MCF 10A (cell line): Measurements from ENCODE around the gene FAM171A1. TPM values are rescaled to one million over a fixed set of nuclear protein-coding genes. Genes with fewer than 3 reads are reported as not detected.

Source experiments
- BruUV-seq: library from RNA; stranded (reverse); fragments of 400-500 nt; replicated peaks from 2 replicates; lab custom pipeline; 2021; lab: Mats Ljungman, UMichigan
- CTCF ChIA-PET: fragments of 300-600 bp; sonication (Branson Sonifier 250); formaldehyde crosslinking; extraction: SDS; loops from one replicate; lab custom pipeline; 2021; ENCODE audit warnings: antibody characterized with exemption, inconsistent platforms; lab: Yijun Ruan, JAX
- POLR2A ChIA-PET: fragments of 300-600, 350-650 bp; sonication (Branson Sonifier 250); formaldehyde crosslinking; extraction: SDS; loops from one replicate; lab custom pipeline; 2020; ENCODE audit warnings: antibody characterized with exemption, inconsistent platforms; lab: Yijun Ruan, JAX
- DNase-seq: peaks from one replicate; pipeline ENCODE4 v3.0.0-alpha.2; 2018; ENCODE audit not compliant: unreplicated experiment
- H3K27ac Mint-ChIP-seq: one replicate; pipeline ENCODE4 v1.8.0; 2022; ENCODE audit warnings: mild to moderate bottlenecking, low read depth, mixed read lengths; ENCODE audit not compliant: unreplicated experiment
- H3K27me3 Mint-ChIP-seq: one replicate; pipeline ENCODE4 v1.8.0; 2022; ENCODE audit warnings: mixed read lengths; ENCODE audit not compliant: insufficient read depth, unreplicated experiment
- H3K36me3 Mint-ChIP-seq: one replicate; pipeline ENCODE4 v1.8.0; 2022; ENCODE audit warnings: mild to moderate bottlenecking, moderate library complexity, mixed read lengths; ENCODE audit not compliant: insufficient read depth, unreplicated experiment
- H3K4me1 Mint-ChIP-seq: one replicate; pipeline ENCODE4 v1.8.0; 2022; ENCODE audit warnings: mixed read lengths; ENCODE audit not compliant: insufficient read depth, unreplicated experiment
- H3K4me3 Mint-ChIP-seq: one replicate; pipeline ENCODE4 v1.8.0; 2022; ENCODE audit warnings: mild to moderate bottlenecking, moderate library complexity, mixed read lengths; ENCODE audit not compliant: unreplicated experiment
- H3K9me3 Mint-ChIP-seq: one replicate; pipeline ENCODE4 v1.8.0; 2022; ENCODE audit warnings: mixed read lengths; ENCODE audit not compliant: unreplicated experiment
- intact Hi-C: fragments of 100-400 bp; cut with micrococcal nuclease; formaldehyde crosslinking; loops from 2 replicates; pipeline ENCODE4 v1.14.1; 2022
- total RNA-seq: library from RNA; stranded (reverse); gene quantifications from 2 replicates; pipeline ENCODE4 v1.2.3, GENCODE V29; 2022
- TF ChIP-seq, protein P1 (sequence below): fragments of 200-600 bp; IDR thresholded peaks from one replicate; pipeline ENCODE4 v1.8.0; 2022; ENCODE audit warnings: antibody characterized with exemption, mild to moderate bottlenecking; ENCODE audit not compliant: unreplicated experiment

The FAM171A1 gene
- total RNA-seq, 1 experiment from 2014 or later = 9.3 TPM

DNA sequence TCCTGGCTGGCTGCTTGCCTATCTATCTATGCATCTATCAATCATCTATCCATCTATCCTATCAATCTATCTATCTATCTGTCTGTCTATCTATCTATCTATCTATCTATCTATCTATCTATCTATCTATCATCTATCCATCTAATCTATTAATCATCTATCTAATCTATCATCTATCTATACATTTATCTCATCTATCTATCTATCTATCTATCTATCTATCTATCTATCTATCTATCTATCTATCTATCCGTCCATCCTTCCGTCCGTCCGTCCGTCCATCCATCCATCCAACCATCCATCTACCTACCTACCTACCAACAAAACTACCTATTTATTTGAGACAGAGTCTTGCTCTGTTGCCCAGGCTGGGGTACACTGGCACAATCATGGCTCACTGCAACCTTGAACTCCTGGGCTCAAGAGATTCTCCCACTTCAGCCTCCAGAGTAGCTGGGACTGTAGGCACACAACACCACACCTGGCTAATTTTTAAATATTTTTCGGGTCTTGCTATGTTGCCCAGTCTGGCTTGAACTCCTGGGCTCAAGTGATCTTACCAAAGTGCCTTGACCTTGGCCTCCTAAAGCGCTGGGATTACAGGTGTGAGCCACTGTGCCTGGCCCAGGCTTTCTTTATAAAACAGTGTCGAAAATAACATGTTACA, 107.3 kb downstream of the FAM171A1 start:
- ChIA-PET POLR2A (no interaction called here), CTCF (interaction anchor here (0.7 kb wide), 1 partner anchor 1467 kb away, joined by 3 read pairs; no protein-coding TSS in a partner anchor)
- H3K4me3 Mint-ChIP-seq = no peak overlapping the region
- no peaks in the 10 kb centered on the region for H3K9me3 Mint-ChIP-seq
- no peak for DNase-seq
- intact Hi-C loops = loop anchor here (5.0 kb wide), 1 partner anchor 109 kb away; the partner anchor contains the start of gene FAM171A1
- H3K27ac Mint-ChIP-seq = no peak overlapping the region
- peaks cover 6% of the 10 kb centered on the region for H3K36me3 Mint-ChIP-seq
- TF ChIP-seq, protein P1, sequence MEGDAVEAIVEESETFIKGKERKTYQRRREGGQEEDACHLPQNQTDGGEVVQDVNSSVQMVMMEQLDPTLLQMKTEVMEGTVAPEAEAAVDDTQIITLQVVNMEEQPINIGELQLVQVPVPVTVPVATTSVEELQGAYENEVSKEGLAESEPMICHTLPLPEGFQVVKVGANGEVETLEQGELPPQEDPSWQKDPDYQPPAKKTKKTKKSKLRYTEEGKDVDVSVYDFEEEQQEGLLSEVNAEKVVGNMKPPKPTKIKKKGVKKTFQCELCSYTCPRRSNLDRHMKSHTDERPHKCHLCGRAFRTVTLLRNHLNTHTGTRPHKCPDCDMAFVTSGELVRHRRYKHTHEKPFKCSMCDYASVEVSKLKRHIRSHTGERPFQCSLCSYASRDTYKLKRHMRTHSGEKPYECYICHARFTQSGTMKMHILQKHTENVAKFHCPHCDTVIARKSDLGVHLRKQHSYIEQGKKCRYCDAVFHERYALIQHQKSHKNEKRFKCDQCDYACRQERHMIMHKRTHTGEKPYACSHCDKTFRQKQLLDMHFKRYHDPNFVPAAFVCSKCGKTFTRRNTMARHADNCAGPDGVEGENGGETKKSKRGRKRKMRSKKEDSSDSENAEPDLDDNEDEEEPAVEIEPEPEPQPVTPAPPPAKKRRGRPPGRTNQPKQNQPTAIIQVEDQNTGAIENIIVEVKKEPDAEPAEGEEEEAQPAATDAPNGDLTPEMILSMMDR = no peak
- BruUV-seq = no TSS peak
- H3K4me1 Mint-ChIP-seq = no peaks in the 10 kb centered on the region
- no peaks in the 10 kb centered on the region for H3K27me3 Mint-ChIP-seq

DNA sequence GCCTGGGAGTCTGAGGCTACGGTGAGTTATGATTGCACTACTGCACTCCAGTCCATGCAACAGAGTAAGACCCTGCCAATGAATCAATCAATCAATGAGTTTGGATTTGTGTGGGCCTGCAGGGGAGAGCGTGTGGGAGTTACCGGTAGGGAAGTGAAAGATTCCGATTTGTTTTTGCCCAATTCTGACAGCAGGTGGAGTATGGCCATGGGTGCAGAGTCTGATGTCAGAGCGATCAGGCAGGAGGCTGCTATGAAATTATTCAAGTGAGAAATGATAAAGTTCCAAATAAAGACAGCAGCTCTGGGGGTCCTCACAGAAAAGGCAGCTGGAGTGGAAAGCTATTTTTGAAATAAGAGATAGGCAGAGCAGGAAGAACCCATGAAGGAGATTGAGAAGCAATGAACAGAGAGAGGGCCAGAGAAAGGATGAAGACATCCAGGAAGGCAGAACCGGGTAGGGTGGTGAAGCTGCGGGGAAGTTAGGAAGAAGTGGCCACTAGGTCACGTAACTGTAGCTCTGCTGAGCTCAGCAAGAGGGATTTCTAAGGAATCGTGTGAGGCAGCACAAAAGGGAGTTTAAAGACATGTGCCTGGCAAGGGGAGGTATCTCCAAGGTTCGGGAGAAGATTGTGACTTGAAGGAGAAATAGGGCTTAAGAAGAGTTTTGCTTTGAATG, 108.9 kb downstream of the FAM171A1 start:
- POLR2A ChIA-PET = no interaction called here
- intact Hi-C loops = loop anchor here (5.0 kb wide), 1 partner anchor 110 kb away; the partner anchor contains the start of gene FAM171A1
- BruUV-seq = no TSS peak
- DNase-seq = peak; percentile 19
- Mint-ChIP-seq H3K36me3 (no peaks in the 10 kb centered on the region), H3K27me3 (no peaks in the 10 kb centered on the region), H3K9me3 (no peaks in the 10 kb centered on the region), H3K4me1 (no peaks in the 10 kb centered on the region), H3K4me3 (no peak overlapping the region), H3K27ac (no peak overlapping the region)
- CTCF ChIA-PET = interaction anchor here (0.8 to 1.2 kb wide), 3 partner anchors 12 to 96 kb away, joined by 3 to 4 read pairs (median 3); no protein-coding TSS in a partner anchor
- TF ChIP-seq, protein P1 = peak; percentile 18

DNA sequence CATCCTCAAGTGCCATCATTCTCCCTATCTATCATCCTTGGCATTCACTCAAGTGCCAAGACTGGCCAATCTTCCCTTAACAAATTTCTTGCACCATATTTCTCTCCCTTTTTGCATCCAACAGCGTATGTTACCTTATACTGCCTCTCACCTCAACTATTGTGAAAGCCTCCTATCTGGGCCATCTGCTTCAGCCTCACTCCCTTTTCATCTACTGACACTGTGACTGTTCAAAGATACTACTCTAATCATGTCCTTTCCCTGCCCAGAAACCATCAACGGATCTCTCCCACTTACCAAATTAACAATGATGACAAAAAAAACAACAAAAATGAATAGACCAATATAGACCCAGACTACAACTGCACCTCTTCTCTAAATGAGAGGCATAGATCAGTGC, 112.0 kb downstream of the FAM171A1 start:
- no peaks in the 10 kb centered on the region for H3K27me3 Mint-ChIP-seq
- POLR2A ChIA-PET = no interaction called here
- no peak for DNase-seq
- H3K27ac Mint-ChIP-seq = no peak overlapping the region
- intact Hi-C loops = no loop called here
- no peaks in the 10 kb centered on the region for H3K9me3 Mint-ChIP-seq
- CTCF ChIA-PET = no interaction called here
- no TSS peak for BruUV-seq
- TF ChIP-seq, protein P1 = no peak
- no peaks in the 10 kb centered on the region for H3K36me3 Mint-ChIP-seq
- no peaks in the 10 kb centered on the region for H3K4me1 Mint-ChIP-seq
- H3K4me3 Mint-ChIP-seq = no peak overlapping the region

DNA sequence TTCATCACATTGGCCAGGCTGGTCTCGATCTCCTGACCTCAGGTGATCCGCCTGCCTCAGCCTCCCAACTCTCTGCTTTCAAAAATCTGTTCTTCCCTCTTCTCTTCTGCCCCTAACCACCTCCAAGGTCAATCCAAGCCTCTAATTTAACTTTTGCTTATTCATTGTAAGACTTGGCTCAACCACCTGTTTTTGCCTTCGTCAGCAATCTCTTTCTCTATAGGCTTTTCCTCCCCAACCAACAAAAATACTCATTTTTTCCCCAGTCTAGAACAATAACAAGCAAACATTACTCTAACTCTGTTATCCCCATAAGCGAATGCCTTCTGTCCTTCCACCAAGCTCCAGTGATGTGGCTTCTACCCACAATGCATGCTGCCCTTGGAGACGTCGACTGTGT, 112.8 kb downstream of the FAM171A1 start:
- CTCF ChIA-PET = no interaction called here
- Mint-ChIP-seq H3K27me3 (no peaks in the 10 kb centered on the region), H3K36me3 (no peaks in the 10 kb centered on the region), H3K9me3 (no peaks in the 10 kb centered on the region), H3K4me3 (no peak overlapping the region), H3K27ac (no peak overlapping the region), H3K4me1 (no peaks in the 10 kb centered on the region)
- POLR2A ChIA-PET = no interaction called here
- TF ChIP-seq, protein P1 = no peak
- DNase-seq = no peak
- intact Hi-C loops = no loop called here
- BruUV-seq = no TSS peak
